Endothelial cell (in vitro differentiated cells): Measurements from ENCODE around the gene MAML2. TPM values are rescaled to one million over a fixed set of nuclear protein-coding genes. Genes with fewer than 3 reads are reported as not detected.

Experiments used
- DNase-seq: peaks from one replicate; pipeline ENCODE4 v3.0.0; 2021; ENCODE audit warnings: low spot score
- H3K27ac Mint-ChIP-seq: one replicate; pipeline ENCODE4 v1.8.0; 2021; ENCODE audit warnings: mixed read lengths, inconsistent platforms; ENCODE audit not compliant: unreplicated experiment
- H3K27me3 Mint-ChIP-seq: one replicate; pipeline ENCODE4 v1.8.0; 2021; ENCODE audit warnings: mild to moderate bottlenecking, moderate library complexity, mixed read lengths, inconsistent platforms; ENCODE audit not compliant: unreplicated experiment
- H3K36me3 Mint-ChIP-seq: one replicate; pipeline ENCODE4 v1.8.0; 2021; ENCODE audit warnings: mild to moderate bottlenecking, low read depth, mixed read lengths, inconsistent platforms; ENCODE audit not compliant: unreplicated experiment
- H3K4me1 Mint-ChIP-seq: one replicate; pipeline ENCODE4 v1.8.0; 2021; ENCODE audit warnings: mild to moderate bottlenecking, mixed read lengths, inconsistent platforms; ENCODE audit not compliant: unreplicated experiment
- H3K4me3 Mint-ChIP-seq: one replicate; pipeline ENCODE4 v1.8.0; 2021; ENCODE audit warnings: mild to moderate bottlenecking, mixed read lengths, inconsistent platforms; ENCODE audit not compliant: unreplicated experiment
- H3K9me3 Mint-ChIP-seq: one replicate; pipeline ENCODE4 v1.8.0; 2021; ENCODE audit warnings: mixed read lengths, inconsistent platforms; ENCODE audit not compliant: unreplicated experiment
- total RNA-seq: library from RNA; stranded (reverse); fragmentation: NEBNext Ultra II Directional; extraction: Animal tissue kit (Norgen Biotek cat#: 25700); gene quantifications from one replicate; pipeline ENCODE4 v1.2.1, GENCODE V29; 2021; ENCODE audit not compliant: unreplicated experiment
- TF ChIP-seq, protein P1 (sequence below): fragments of 200-600 bp; sonication (generic); IDR thresholded peaks from one replicate; pipeline ENCODE4 v1.5.0; 2021; ENCODE audit warnings: antibody characterized with exemption; ENCODE audit not compliant: unreplicated experiment

Gene MAML2
- total RNA-seq, 1 donor from 2014 or later = 6.2 TPM

DNA sequence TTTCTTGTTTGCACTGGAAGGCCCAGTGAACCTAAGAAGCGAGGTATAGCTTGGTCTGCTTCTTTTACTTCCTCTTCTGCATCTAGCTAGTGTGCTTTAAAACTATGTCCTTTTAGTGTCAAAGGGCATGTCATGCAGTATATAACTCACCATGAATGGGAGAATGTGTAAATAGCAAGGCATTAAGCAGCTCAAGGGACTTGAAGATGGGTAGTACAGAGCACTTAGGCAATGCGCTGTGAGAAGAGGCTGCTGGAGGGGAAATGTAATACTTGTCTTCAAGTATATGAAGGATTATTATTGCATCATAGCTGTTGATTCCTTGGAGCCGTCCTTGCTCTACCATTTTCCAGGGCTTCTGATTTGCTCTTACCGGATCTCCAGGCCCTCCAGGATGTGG, 7.6 kb downstream of the MAML2 start:
- Mint-ChIP-seq H3K36me3 (no peaks in the 10 kb centered on the region), H3K27ac (no peak overlapping the region), H3K27me3 (no peaks in the 10 kb centered on the region), H3K9me3 (no peaks in the 10 kb centered on the region), H3K4me3 (no peak overlapping the region), H3K4me1 (peaks cover 16% of the 10 kb centered on the region)
- DNase-seq = no peak
- TF ChIP-seq, protein P1, sequence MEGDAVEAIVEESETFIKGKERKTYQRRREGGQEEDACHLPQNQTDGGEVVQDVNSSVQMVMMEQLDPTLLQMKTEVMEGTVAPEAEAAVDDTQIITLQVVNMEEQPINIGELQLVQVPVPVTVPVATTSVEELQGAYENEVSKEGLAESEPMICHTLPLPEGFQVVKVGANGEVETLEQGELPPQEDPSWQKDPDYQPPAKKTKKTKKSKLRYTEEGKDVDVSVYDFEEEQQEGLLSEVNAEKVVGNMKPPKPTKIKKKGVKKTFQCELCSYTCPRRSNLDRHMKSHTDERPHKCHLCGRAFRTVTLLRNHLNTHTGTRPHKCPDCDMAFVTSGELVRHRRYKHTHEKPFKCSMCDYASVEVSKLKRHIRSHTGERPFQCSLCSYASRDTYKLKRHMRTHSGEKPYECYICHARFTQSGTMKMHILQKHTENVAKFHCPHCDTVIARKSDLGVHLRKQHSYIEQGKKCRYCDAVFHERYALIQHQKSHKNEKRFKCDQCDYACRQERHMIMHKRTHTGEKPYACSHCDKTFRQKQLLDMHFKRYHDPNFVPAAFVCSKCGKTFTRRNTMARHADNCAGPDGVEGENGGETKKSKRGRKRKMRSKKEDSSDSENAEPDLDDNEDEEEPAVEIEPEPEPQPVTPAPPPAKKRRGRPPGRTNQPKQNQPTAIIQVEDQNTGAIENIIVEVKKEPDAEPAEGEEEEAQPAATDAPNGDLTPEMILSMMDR = no peak

DNA sequence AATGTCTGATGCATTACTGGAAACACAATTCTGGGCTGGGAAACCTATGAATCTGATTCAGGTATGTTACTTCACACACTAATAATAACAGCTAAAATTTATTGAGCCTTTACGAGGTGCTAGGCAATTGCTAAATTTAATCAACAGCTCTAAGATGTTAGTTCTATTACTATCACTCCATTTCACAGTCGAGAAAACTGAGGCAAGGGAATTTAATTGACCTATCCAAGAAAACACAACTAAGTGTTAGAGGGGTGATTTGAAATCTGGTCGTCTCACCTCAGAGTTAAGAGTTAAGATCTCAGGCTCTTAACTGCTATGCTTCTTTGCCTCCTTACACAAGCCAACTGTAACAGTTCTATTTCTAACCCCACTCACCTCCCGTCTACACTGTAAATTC, 8.8 kb downstream of the MAML2 start:
- Mint-ChIP-seq H3K27ac (no peak overlapping the region), H3K9me3 (no peaks in the 10 kb centered on the region), H3K4me3 (no peak overlapping the region), H3K36me3 (no peaks in the 10 kb centered on the region), H3K4me1 (peaks cover 17% of the 10 kb centered on the region), H3K27me3 (no peaks in the 10 kb centered on the region)
- no peak for DNase-seq
- TF ChIP-seq, protein P1 = no peak

DNA sequence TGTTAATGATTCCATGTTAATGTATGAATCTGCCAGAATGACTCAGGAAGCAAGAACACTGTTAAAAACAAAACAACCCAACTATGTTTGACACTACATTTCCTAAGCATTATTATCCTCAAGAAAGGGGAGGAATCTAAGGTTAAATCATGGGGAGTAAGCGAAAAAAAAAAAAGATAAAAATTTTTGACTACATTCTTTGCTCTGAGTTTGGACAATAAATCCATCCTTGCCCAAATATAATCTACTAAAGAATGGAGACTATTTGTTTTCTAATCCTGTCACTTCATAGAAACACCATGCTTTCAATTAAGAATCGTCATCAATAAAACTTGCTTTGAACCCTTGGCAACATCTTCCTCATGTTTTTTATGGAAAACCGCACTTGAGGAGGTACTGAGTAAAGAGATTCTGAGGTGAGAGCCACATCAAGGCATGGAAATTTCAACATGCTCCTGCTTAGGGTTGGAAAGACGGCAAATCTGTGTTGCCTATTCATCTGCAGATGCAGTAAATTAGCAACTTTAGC, 9.7 kb downstream of the MAML2 start:
- TF ChIP-seq, protein P1 = no peak
- no peaks in the 10 kb centered on the region for H3K9me3 Mint-ChIP-seq
- H3K4me1 Mint-ChIP-seq = peaks cover 17% of the 10 kb centered on the region
- DNase-seq = no peak
- H3K36me3 Mint-ChIP-seq = no peaks in the 10 kb centered on the region
- H3K27me3 Mint-ChIP-seq = no peaks in the 10 kb centered on the region
- H3K4me3 Mint-ChIP-seq = no peak overlapping the region
- no peak overlapping the region for H3K27ac Mint-ChIP-seq

DNA sequence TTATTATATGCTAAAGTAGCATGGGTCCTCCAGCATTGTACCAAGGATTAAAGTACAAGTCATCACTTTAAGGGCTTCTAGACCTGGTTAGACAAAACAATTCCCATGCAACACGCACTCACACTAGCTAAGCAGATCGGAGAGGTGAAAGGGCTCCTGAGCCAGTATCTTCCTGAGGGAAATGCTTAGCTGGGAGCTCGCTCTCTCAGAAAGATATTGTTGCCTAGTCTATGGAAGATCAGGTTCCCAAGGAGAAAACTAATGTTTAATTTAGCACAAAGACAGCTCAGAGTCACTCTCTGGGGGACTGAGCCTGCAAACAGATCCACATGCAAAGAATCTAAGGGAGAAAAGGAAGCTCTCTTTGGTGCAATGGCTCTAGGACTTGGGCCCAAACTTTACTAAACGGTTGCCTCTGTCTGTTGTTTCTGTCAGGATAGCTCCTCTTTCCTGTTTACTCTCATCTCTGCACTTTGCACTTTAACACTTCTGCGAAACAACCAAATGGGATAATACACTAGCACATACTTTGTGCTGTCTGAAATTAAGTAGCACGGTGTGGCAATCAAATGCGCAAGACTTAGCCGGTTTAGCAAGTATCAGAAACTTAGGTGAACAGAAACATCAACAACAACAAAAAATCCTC, 10.7 kb downstream of the MAML2 start:
- H3K4me3 Mint-ChIP-seq = no peak overlapping the region
- TF ChIP-seq, protein P1 = no peak
- no peaks in the 10 kb centered on the region for H3K36me3 Mint-ChIP-seq
- peaks cover 17% of the 10 kb centered on the region for H3K4me1 Mint-ChIP-seq
- H3K27me3 Mint-ChIP-seq = no peaks in the 10 kb centered on the region
- DNase-seq = no peak
- peak overlapping the region; percentile 40 for H3K27ac Mint-ChIP-seq
- H3K9me3 Mint-ChIP-seq = no peaks in the 10 kb centered on the region

DNA sequence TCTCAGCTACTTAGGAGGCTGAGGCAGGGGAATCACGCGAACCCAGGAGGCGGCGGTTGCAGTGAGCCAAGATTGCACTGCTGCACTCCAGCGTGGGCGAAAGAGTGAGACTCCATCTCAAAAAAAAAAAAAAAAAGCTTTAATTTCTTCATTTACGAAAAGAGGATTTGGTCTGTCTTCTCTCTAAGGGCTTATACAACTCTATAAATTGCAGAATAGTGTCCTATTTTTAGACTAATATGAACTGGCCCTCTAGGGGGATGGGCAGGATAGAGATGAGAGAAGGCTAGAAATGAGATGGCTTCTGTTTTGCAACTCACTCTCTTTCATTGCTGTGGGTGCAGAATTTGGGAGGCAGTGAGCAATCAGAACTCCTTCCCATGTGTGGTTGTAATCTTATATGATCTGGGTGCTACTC, 11.3 kb downstream of the MAML2 start:
- H3K36me3 Mint-ChIP-seq = no peaks in the 10 kb centered on the region
- H3K27me3 Mint-ChIP-seq = no peaks in the 10 kb centered on the region
- DNase-seq = no peak
- H3K4me1 Mint-ChIP-seq = peaks cover 17% of the 10 kb centered on the region
- H3K9me3 Mint-ChIP-seq = no peaks in the 10 kb centered on the region
- H3K27ac Mint-ChIP-seq = no peak overlapping the region
- H3K4me3 Mint-ChIP-seq = no peak overlapping the region
- TF ChIP-seq, protein P1 = no peak
